Stimulated activated CD4-positive, alpha-beta T cell treated with anti-CD3 and anti-CD28 coated beads, Interleukin-15, amount 100 ng/mL, for 1 hour (primary cell): Measurements from ENCODE around the gene TLCD1.

Source experiments
- DNase-seq, 2 donors: peaks; one replicate each; pipeline ENCODE4 v3.0.0-alpha.2; 2020; ENCODE audit warnings: low read depth in 1 of 2, low spot score in 1 of 2

Gene TLCD1

DNA sequence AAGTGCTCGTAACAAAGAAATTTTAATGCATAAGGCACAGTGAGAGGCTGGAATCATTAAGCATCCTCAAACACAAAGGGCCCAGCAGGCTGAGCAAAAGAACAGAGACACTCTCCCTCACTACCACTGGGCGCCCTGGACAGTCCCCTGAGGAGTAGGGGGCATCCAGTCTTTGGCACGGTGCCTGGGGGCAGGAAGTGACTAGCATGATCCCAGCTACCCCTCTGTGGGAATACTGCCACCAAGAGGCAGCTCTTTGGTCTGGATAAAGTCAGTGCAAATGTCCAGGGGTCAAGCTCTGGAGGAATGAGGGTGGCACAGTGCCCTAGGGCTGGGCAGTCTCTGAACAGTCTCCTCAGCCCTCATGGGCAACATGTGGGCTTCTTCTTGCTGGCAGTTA lies 11.8 kb downstream of the TLCD1 start:
- DNase-seq: no peak

- DNase-seq: no peak
Observed at GRCh38 chr17:28712705-28713415, 13.2 kb downstream of the TLCD1 start.

DNA sequence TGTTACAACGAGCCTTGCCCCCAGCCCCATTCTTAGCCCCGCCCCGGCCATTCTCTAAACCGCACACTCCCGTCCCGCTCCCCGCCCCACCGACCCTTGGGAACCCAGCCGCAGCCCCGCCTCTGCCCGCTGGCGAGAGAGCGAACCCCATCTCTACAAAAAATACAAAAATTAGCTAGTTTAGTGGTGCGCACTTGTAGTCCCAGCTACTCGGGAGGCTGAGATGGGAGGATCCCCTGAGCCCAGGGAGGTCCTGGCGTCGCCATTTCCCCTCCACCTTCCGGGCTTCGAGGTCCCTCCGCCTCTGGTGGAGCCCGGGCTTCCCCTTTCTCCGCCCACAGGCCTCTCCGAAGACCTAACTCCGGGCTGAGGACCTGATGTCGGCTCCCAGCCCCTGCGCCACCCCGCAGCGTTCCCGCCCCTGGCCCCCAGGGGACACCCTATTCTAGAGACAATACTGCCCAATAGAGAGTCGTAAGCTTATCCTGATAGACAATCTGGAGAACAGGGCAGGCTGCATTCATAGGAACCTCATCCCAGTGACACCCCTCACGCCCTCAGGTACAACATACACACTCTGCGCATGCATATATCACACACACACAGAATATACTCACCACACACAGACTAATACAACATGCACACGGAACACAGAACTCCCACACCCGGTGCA lies 13.9 kb downstream of the TLCD1 start:
- DNase-seq: peak; percentile 37 to 48

GRCh38 chr17:28711723-28712031 lies 14.4 kb downstream of the TLCD1 start, which contains the start of gene PROCA1:
PROCA1 (minus strand) TSS chr17:28711888; CDS start chr17:28711660, 228 bp downstream.
- no peak for DNase-seq

GRCh38 chr17:28710861-28711722 lies 14.9 kb downstream of the TLCD1 start:
- DNase-seq: peak; percentile 86 to 91

DNA sequence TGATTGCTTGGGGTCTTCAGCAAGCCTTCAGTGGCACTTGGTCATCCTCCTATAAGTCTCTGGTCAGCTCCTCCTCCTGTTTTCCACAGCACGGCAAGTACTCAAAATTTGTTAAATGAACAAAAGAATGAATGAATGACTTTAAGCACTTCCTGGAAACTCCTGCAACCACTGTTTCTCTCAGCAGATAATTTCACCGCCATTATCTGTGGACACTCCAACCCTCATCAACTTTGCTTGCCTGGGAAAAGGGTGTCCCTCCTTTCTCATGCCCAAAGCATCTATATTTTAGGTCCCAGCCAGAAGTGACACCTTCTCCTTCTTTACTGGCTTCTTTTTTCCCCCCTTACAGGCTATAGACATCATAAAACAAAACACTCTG lies 18.7 kb downstream of the TLCD1 start:
- no peak for DNase-seq

DNA sequence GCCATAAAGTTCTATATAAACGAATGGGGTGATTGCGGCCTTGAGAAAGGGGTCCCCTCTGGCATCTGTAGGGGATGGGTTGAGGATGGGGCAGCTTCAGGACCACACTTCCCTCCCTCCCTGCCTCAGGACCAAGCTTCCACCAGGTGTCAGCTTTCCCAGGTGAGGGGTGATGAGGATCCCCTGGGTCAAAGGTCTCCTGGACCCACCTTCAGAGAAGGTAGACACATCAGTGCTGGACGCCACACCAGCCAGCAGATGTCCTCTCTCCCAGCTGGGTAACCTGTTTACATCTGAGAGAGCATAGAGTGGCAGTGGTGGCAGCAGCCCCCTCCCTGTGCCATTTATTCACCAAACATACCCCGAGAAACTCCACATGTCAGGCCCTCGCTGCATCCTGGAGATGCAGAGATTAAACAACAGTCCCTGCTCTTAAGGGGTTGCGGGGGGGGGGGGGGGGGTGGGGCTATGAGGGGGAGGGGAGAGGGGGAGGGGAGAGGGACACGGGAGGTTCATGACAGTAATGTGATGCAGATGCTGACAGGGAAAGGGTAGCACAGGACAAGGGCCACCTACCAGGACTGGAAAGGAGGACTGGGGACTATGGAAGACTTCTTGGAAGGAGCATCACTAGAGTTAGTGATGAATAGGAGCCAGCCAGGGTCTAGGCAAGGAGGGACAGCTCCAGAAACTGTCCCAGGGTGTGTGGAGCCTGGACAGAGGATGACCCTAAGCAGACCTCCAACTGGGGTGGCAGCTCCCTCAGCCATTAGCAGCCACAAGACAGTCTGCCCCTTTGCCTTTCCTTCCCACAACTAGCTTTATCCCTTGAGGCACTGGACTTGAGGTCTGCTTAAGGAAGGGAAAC lies 19.3 kb downstream of the TLCD1 start:
- DNase-seq: no peak

GRCh38 chr17:28705728-28706334 lies 20.2 kb downstream of the TLCD1 start:
- no peak for DNase-seq

- DNase-seq: no peak
Observed at GRCh38 chr17:28705074-28705659, 20.9 kb downstream of the TLCD1 start.

- DNase-seq: no peak
Observed at GRCh38 chr17:28704219-28704858, 21.7 kb downstream of the TLCD1 start.

- no peak for DNase-seq
Observed at GRCh38 chr17:28703552-28704218, 22.3 kb downstream of the TLCD1 start.

DNA sequence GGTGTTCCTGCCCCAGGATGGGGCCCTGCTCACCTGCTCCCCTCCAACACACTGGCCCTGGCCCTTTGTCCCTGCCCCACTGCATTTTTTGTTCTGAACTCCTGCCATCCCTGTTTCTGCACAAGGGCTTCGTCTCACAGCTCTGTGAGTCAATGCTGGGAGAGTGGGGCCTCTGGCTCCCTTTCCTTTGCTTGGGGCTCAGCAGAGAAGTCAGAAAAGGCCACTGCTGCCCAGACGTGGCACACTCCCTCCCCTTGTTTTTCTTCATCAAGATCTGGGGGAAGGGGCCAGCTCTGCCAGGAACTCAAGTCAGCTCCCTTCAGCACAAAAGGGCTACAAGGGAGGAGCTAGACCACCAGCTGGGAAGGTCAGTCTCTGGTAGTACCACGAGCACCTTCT lies 23.3 kb downstream of the TLCD1 start:
- DNase-seq: no peak

- no peak for DNase-seq
Observed at GRCh38 chr17:28702026-28702751, 23.8 kb downstream of the TLCD1 start.

GRCh38 chr17:28700830-28701492 lies 25.1 kb downstream of the TLCD1 start:
- no peak for DNase-seq

- no peak for DNase-seq
Observed at GRCh38 chr17:28700278-28700677, 25.8 kb downstream of the TLCD1 start.

DNA sequence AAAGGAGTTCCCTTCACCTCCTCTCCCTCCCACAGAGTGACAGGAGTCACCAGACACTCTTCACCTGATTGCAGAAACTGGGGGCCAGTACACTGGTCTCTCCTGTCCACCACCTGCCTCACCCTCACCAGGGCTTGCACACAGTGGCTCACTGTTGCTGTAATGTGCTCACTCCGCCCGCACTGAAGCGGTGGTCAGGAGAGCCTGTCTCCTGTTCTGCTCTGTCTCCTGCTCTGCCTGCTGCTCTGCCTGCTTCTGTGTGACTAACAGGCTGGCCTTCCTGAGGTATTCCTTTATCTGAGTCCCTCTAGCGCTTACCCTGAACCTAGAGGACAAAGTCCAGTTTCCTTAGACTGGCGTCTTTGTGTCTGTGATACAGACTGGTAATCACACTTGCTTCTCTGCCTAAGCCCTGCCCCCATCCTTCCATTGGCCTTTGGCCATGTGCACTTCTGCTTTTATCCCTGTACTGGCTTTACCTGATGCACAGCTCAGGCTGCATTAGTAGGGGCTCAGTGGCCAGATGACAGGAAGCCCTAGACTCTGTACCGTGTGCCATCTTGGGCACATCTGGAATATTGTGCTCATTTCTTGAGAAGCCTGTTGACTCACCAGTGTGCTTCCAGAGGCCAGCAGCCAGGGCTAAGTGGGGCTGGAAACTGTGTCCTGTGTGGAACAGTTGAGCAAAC lies 27.6 kb downstream of the TLCD1 start:
- DNase-seq: no peak

- DNase-seq: no peak
Observed at GRCh38 chr17:28693869-28694268, 32.2 kb downstream of the TLCD1 start.
